ENCODE results near the gene ARNT2.
"Not testable (repeated sequence)": the region's sequence is repeated elsewhere in the genome, so short reads cannot be mapped to it uniquely, and the experiment has no call there.

Gene ARNT2

GRCh38 chr15:80639168-80639555 lies 235.0 kb downstream of the ARNT2 start:
- Histone ChIP-seq H3K9ac (ENCODE audit: low read length) (no peak overlapping the region), H3K4me1 (ENCODE audit: control insufficient read depth, insufficient read depth, low read length) (peaks cover 5% of the 10 kb centered on the region), H3K27me3 (ENCODE audit: control insufficient read depth, insufficient read depth, low read length) (no peaks in the 10 kb centered on the region), H3K9me3 (ENCODE audit: control insufficient read depth, low read length) (no peaks in the 10 kb centered on the region), H3K36me3 (ENCODE audit: control insufficient read depth, insufficient read depth, low read length) (no peaks in the 10 kb centered on the region), H3K4me3 (ENCODE audit: low read length) (no peak overlapping the region)

GRCh38 chr15:80640531-80641121 lies 236.4 kb downstream of the ARNT2 start:
- Histone ChIP-seq H3K4me1 (ENCODE audit: control insufficient read depth, insufficient read depth, low read length) (peaks cover 5% of the 10 kb centered on the region), H3K9ac (ENCODE audit: low read length) (no peak overlapping the region), H3K36me3 (ENCODE audit: control insufficient read depth, insufficient read depth, low read length) (no peaks in the 10 kb centered on the region), H3K9me3 (ENCODE audit: control insufficient read depth, low read length) (no peaks in the 10 kb centered on the region), H3K27me3 (ENCODE audit: control insufficient read depth, insufficient read depth, low read length) (no peaks in the 10 kb centered on the region), H3K4me3 (ENCODE audit: low read length) (no peak overlapping the region)

GRCh38 chr15:80641384-80641783 lies 237.2 kb downstream of the ARNT2 start:
- Histone ChIP-seq H3K4me1 (ENCODE audit: control insufficient read depth, insufficient read depth, low read length) (peaks cover 5% of the 10 kb centered on the region), H3K9me3 (ENCODE audit: control insufficient read depth, low read length) (no peaks in the 10 kb centered on the region), H3K9ac (ENCODE audit: low read length) (no peak overlapping the region), H3K4me3 (ENCODE audit: low read length) (no peak overlapping the region), H3K27me3 (ENCODE audit: control insufficient read depth, insufficient read depth, low read length) (no peaks in the 10 kb centered on the region), H3K36me3 (ENCODE audit: control insufficient read depth, insufficient read depth, low read length) (no peaks in the 10 kb centered on the region)

- H3K4me3 ChIP-seq (ENCODE audit: low read length) = no peak overlapping the region
- H3K9ac ChIP-seq (ENCODE audit: low read length) = no peak overlapping the region
- H3K27me3 ChIP-seq (ENCODE audit: control insufficient read depth, insufficient read depth, low read length) = no peaks in the 10 kb centered on the region
- H3K36me3 ChIP-seq (ENCODE audit: control insufficient read depth, insufficient read depth, low read length) = no peaks in the 10 kb centered on the region
- no peaks in the 10 kb centered on the region for H3K9me3 ChIP-seq (ENCODE audit: control insufficient read depth, low read length)
- H3K4me1 ChIP-seq (ENCODE audit: control insufficient read depth, insufficient read depth, low read length) = no peaks in the 10 kb centered on the region
Observed at GRCh38 chr15:80643431-80643951, 239.3 kb downstream of the ARNT2 start.

GRCh38 chr15:80645494-80646065 lies 241.4 kb downstream of the ARNT2 start:
- no peak overlapping the region for H3K4me3 ChIP-seq (ENCODE audit: low read length)
- H3K36me3 ChIP-seq (ENCODE audit: control insufficient read depth, insufficient read depth, low read length) = no peaks in the 10 kb centered on the region
- no peak overlapping the region for H3K9ac ChIP-seq (ENCODE audit: low read length)
- no peaks in the 10 kb centered on the region for H3K9me3 ChIP-seq (ENCODE audit: control insufficient read depth, low read length)
- H3K27me3 ChIP-seq (ENCODE audit: control insufficient read depth, insufficient read depth, low read length) = no peaks in the 10 kb centered on the region
- no peaks in the 10 kb centered on the region for H3K4me1 ChIP-seq (ENCODE audit: control insufficient read depth, insufficient read depth, low read length)

DNA sequence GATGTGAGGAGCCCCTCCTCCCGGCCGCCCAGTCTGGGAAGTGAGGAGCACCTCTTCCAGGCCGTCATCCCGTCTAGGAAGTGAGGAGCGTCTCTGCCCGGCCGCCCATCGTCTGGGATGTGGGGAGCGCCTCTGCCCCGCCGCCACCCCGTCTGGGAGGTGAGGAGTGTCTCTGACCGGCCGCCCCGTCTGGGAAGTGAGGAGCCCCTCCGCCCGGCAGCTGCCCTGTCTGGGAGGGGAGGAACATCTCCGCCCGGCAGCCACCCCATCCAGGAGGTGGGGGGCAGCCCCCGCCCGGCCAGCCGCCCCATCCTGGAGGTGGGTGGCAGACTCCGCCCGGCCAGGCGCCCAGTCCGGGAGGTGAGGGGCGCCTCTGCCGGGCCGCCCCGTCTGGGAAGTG lies 243.2 kb downstream of the ARNT2 start:
- H3K27me3 ChIP-seq (ENCODE audit: control insufficient read depth, insufficient read depth, low read length); H3K9ac ChIP-seq (ENCODE audit: low read length); H3K36me3 ChIP-seq (ENCODE audit: control insufficient read depth, insufficient read depth, low read length); H3K4me1 ChIP-seq (ENCODE audit: control insufficient read depth, insufficient read depth, low read length); H3K9me3 ChIP-seq (ENCODE audit: control insufficient read depth, low read length); H3K4me3 ChIP-seq (ENCODE audit: low read length): not testable (repeated sequence)
